Medulla oblongata (tissue), 1 donor: ENCODE results near the gene DENND10.
A peak's percentile ranks its signal among the peaks of the same experiment; 100 is the strongest.
"Not testable (repeated sequence)": the region's sequence is repeated elsewhere in the genome, so short reads cannot be mapped to it uniquely, and the experiment has no call there.

Experiments used
- DNase-seq: peaks from one replicate; pipeline ENCODE4 v3.0.0-alpha.2; 2015; ENCODE audit errors: extremely low spot score

DENND10 gene

DNA sequence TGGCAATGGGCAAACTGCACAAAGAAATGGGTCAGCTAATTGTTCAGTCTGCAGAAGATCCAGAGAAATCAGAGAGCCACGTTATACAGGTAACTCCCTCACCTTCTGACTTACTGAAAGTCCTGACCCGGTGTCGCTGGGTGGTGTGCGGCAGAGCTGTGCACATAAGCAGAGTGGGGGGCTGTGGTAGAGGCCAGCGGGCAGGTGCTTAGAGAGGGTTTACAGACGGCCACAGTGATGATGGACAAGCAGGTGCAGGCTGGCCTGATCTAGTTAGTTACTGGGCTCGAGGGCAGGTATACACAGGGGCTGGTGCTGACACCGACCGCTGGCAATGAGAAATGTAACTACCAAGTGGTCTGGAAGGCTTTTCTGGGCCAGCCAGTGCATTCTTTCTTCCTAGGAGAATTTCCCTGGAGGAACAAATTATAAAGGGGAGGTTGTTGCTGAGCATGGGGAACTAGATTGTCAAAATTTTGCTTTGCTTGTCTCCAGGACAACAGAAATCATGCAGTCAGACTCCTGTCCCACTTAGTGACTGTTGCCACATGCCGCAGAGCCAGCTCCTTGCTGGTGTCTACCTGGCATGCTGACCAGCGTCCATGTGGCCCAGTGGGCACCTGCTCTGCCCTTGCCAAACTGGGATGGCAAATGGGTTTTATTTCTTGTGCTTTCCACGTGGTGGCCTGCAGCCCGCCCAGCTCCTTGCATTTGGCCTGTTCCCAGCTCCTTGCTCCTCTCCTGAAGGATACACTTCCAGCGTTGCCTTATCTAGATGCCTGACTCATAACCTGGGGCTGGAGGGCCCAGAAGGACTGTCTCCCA lies 28.8 kb downstream of the DENND10 start:
- peak; percentile 63 for DNase-seq

DNA sequence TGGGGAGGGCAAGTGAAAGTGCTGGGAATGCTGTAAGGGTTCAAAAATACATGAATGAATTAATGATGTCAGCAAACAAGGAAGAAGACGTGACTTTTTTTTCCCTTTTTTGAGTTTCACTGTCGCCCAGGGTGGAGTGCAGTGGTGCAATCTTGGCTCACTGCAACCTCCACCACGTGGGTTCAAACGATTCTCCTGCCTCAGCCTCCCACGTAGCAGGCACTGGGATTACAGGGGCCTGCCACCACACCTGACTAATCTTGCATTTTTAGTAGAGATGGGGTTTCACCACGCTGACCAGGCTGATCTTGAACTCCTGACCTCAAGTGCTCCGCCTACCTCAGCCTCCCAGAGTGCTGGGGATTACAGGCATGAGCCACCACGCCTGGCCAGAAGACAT lies 30.0 kb downstream of the DENND10 start:
- DNase-seq, result no peak

DNA sequence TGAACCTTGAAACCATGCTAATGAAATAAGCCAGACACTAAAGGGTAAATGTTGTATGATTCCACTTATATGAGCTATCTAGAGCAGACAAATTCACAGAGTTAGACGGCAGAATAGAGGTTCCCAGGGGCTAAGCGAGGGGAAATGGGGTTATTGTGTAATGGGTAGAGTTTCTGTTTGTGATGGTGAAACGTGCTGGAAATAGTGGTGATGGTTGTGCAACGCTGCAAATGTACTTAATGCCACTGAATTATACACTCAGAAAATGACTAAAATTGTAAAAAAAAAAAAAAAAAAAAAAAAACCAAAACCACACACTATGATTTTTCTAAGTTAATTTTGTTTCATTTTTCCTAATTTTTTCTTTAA lies 31.6 kb downstream of the DENND10 start:
- peak; percentile 37 for DNase-seq

DNA sequence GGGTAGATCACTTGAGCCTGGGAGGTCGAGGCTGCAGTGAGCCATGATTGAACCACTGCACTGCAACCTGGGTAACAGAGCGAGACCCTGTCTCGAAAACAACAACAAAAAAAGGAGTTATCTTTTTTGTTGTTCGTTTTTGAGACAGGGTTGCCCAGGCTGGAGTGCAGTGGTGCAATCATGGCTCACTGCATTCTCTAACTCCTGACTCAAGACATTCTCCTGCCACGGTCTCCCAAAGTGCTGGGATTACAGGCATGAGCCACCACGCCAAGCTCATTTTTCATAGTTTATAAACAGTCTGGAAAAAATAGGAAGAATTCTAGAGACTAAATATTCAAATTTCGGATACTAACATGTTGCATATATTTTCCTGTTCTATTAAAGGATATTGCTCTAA lies 32.2 kb downstream of the DENND10 start:
- DNase-seq, result no peak

DNA sequence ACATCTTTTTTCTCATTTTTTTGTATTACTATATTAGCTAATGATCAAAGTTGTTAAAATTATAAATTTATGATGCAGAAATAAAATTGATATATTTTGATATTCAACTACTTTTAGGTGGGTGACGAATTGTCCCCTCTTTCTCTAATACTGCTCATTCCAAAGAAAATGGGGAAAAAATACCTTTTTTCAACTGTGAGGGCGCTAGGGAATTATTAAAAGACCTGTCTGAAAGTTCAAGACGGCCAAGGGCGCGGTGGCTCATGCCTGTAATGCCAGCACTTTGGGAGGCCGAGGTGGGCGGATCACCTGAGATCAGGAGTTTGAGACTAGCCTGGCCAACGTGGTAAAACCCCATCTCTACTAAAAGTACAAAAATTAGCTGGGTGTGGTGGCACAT lies 34.0 kb downstream of the DENND10 start:
- DNase-seq, result not testable (repeated sequence)

DNA sequence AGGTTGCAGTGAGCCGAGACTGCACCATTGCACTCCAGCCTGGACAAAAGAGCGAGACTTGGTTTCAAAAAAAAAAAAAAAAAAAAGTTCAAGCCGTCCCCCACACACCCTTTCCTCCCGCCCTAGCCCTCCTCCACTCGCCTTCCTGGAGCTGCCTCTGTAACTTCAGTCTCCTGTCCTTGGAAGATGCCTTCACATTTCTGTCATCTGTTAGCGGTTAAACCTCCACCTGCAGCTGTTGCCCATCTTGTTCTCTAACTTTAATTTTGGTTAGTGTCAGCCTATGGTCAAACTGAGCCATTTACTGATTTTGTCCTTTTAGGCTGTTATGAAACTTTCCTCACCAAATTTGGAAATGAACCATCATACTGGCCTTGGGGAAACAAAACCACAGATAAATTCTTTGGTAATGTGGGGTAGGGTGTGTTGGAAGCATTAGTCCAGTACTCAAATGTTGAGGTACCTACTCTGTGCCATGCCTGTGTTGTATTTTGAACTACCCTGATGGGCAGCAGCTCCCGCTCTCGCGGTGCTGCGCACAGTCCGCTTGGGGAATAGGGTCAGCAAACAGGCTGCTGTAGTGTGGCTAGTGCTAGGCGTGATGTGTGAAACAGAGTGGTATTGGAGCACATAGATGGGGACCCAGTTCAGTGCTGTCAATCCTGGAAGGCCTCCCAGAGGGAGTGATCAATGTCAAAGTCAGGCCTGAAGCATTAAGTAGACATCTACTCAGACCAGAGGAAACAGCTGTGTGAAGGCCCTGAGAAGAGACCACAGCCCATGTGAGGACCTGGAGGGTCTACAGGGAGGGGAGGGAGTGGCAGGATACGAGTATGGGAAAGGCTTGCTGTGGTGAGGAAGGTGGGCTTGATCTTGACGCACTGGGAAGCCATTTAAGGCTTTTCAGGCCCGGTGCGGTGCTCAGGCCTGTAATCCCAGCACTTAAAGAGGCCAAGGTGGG lies 34.7 kb downstream of the DENND10 start:
- DNase-seq, result no peak

DNA sequence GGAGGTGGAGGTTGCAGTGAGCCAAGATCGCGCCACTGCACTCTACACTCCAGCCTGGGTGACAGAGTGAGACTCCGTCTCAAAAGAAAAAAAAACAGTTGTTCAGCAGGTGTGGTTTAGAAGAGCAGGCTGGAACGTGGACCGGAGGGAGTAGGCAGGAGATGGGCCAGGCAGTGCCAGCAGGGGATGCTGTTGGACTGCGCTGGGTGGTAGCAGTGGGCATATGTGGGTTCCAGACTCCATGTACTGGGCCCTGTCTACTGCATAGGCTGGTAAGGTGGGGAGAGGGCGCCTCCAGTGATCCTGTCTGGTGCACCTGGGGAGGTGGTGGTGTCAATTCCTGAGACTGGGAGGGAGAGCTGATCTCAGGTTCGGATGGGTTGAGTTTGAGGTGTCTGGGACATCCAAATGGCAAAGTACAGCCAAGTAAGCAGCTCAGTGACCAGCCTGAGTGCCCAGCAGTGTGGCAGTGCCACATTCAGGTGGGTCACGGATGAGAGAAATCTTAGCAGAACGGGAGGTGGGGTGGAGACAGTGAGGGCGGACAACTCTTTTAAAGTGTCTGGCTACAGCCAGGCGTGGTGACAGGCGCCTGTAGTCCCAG lies 35.7 kb downstream of the DENND10 start:
- peak; percentile 28 for DNase-seq

DNA sequence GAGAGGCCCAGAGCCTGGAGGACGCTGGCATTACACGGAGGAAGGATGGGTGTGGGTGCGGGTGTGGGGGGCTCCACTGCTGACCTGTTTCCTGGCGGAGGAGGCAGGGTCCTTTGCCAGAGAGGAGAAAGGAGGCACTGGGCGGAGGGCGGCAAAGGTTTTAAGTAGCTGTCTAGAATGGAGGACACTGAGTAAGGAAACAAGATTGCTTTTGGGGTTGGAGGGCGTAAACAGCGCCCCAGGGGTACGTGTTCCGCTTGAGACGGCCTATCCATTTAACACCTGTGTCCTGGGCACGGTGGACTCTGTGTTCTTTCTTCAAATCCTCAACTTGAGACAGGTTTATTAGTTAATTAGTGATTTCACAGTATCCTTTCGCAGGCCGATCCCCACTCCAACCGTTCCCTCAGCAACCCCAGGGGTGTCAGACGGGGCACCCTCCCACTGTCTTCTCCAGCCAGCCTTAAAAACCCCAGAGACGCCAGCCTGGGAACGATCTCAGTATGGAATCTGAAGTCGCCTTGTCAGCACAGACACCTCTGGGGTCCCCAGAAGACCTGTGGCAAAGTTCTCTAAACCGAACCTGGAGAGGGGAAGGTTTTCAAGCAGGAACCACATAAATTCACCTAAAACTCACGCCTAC lies 36.8 kb downstream of the DENND10 start:
- DNase-seq, result no peak

DNA sequence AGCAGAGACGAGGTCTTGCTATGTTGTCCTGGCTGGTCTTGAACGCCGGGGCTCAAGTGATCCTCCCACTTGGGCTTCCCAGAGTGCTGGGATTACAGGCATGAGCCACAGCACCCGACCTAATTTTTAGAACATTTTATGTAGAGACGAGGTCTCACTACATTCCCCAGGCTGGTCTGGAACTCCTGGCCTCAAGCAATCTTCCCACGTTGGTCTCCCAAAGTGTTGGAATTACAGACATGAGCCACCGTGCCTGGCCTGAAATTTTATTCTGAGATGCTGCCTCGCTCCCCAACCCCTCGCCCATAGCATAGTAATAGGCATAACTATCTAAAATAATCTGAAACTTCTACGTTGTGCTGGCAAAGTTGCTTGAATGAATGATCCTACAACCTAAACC lies 39.7 kb downstream of the DENND10 start:
- no peak for DNase-seq

DNA sequence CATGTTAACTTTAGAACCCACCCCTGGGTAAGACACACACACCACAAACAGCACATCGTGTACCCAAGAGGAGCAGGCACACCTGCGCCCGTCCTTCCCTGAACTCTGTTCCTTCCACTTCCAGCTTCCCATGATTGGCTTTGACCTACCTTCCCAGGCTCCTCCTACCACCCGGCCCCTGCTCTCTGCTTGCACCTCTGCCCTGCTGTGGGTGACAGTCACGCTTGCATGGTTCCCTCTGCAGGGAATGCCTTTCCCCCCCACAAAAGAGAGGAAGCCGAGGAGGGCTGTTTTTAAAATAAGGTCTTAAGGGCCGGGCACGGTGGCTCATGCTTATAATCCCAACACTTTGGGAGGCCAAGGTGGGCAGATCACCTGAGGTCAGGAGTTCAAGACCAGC lies 45.2 kb downstream of the DENND10 start:
- no peak for DNase-seq

DNA sequence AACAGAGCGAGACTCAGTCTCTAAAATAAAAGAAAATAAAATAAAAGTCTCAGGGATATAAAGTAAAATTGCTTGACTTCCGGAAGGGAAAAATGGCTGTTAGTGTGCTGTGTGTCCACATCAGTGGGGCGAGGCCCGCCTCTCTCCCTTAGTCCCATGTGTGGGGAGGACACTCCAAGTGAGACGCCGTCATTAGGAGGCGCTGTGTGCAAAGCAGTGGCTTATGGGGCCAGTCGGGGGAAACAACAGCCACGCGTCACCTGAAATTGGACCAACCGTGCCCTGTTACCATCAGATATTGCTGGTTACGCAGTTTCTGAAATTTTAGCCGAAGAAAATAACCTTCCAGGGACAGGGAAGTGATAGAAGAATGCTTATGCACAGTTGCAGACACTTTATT lies 45.8 kb downstream of the DENND10 start:
- no peak for DNase-seq

DNA sequence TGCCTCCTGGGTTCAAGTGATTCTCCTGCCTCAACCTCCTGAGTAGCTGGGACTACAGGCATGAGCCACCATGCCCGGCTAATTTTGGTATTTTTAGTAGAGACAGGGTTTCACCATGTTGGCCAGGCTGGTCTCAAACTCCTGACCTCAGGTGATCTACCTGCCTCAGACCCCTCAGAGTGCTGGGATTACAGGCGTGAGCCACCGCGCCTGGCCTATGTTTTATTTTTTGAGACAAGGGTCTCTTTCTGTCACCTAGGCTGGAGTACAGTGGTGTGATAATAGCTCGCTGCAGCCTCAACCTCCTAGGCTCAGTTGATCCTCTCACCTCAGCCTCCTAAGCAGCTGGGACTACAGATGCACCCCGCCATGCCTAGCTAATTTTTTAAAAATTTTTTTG lies 47.7 kb downstream of the DENND10 start:
- not testable (repeated sequence) for DNase-seq

DNA sequence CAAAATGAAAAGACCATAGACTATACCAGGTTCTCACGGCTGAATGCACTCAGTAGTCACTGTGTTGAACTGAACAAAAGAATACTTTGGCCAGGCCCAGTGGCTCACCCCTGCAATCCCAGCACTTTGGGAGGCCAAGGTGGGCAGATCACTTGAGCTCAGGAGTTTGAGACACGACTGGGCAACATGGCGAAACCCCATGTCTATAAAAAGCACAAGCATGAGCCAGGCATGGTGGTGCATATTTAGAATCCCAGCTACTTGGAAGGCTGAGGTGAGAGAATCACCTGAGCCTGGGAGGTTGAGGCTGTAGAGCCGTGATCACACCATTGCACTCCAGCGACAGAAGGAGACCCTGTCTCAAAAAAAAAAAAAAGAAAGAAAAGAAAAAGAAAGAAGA lies 49.1 kb downstream of the DENND10 start:
- DNase-seq, result no peak

DNA sequence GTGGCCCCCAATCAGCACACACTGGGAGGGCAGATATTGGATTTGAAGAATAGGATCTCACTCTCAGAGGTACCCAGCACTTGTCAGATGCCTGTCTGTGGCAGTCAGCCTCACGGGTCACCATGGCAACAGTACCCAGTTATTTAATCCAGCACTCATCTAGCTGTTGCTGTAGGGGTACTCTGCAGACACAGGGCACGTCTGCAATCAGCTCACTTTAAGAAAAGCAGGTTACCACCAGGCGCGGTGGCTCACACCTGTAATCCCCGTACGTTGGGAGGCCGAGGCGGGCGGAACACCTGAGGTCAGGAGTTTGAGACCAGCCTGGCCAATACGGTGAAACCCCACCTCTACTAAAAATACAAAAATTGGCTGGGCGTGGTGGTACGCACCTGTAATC lies 49.7 kb downstream of the DENND10 start:
- no peak for DNase-seq

DNA sequence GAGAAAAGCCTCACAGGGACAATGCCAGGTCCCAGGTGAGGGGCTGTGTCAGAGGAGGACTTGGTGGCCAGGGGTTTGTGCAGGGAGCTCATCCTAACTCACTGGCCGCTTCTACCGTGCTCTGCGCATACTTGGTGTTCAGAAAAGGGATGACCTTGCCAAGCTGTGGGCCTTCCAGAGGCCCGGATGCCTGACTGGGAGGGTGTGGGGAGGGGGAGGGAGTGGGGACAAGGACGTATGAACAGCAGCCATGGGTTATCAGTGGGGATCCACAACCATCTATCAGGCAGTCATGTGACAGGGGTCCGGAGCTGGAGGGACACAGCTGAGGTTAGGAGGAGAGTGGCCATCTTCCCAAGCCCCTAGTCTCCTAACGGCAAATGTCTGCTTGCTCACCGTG lies 55.4 kb downstream of the DENND10 start:
- no peak for DNase-seq

DNA sequence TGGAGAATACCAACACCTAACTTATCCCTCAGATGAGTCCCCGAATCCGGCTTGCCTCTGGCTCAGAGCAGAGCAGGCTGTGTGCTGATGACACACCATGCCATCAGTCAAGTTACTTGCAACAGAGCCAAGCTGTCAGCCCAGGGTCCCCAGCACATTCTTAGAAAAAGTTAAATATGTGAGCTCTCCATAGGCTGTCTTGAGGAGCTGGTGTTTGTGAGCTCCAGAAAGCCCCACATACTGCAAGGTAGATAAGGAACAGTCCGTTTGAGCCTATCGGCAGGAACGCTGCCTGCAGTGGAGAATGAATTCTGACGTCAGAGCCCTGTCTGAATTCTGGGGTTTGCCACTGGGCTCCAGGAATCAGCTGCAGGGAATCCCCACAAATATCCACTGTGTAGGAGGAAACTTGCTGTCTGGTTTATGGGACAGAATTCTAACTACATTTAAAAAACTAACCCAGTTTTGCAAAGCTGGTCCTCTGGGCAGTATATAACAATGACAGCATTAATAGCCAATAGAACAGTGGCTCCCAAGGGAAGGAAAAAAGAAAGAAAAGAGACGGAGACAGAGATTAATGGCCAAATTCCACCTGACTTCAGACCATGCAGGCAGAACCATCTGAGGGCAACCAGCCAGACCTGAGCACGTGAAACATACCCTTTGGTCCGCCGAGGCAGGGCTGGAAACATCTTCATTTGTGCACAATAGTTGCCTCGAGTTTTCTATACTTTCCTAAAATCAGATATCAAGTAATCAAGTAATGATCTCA lies 58.0 kb downstream of the DENND10 start:
- DNase-seq, result peak; percentile 19

DNA sequence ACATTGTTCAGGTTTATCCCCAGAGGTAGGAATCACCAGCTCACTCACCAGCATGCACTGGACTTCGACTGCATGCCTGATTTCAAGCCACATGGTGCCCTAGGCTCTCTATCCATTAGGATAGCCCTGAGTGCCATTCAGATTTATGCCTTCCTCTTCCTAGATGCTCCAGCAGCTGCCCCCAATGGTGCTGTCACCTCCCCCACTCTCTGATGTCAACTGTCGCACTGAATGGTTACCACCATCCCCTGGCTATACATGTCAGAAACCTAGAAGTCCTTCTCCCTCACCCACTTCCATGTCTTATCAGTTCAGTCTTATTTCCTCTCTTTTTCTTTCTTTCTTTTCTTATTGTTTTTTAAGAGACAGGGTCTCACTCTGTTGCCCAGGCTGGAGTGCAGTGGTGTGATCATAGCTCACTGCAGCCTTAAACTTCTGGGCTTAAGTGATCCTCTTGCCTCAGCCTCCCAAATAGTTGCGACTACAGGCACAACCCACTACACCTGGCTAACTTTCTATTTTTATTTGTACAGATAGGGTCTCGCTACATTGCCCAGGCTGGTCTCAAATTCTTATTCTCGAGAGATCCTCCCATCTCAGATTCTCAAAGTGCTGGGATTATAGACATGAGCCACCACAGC lies 58.7 kb downstream of the DENND10 start:
- DNase-seq, result no peak

DNA sequence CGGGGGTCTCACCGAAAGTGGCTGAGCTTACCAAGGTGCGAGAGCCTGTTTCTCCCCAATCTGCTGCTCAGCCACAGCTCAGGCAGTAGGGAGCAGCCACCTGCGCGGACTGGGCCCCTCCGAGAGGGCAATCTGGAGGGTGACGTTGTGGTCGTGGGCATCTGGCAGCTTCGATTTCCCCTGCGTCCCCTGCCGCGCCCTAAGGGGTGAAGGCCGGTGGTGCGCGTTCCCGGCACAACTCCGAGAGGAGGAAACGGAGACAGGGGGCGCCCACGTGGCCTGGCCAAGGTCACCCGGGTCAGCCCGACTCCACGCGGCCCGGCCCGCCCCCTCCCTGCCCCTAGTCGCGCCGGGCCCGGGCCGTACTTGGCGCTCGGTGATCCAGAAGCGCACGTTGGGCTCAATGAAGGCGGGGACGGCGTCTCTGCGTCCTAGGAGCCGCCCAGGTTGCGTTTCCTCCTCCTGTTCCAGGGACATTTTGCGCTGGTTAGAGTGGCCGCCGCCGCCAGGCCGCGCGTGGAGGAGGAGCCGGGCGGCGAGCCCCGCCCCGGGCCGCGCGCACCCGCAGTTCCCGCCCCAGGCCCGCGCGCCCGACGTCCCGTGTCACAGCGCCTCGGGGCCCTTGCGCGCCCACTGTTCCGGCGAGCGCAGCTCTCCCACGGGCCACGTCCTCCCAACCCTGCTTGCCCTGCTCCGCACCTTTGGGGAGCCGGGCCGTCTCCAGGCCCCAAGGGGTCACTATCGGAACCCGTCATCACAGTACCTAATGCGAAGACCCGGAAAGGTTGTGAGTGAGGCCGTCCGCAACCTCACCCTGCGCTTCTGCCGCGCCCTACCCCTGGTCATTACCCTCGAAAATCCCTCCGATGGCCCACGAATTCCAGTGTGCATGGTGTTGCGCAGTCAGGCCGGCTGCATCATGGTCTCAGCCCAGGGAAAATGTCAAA lies 61.5 kb downstream of the DENND10 start, which contains the start of gene SFXN4:
Gene SFXN4, minus strand, starts transcription at position 544 of the 947 bp plus-strand sequence. Its CDS starts 67 bp downstream, at position 477.
- DNase-seq, result peak; percentile 78

DNA sequence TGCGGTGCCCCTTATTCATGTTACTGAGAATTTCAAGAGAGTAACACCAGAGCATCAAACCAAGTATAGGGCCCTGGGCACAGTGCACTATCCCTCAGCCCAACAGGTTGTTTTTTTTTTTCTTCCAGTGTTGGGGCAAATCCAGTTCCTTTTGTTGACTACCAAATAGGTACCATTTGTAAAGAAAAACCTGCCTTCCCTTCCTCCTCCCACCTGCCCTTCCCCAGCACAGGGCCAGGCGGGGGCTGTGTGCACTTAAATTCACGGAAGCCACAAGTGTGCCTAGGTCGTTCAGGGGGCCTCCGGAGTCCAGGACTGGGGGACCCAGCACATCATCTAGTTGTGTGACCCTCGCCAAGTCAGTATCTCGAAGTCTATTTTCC lies 62.2 kb downstream of the DENND10 start:
- DNase-seq, result no peak
